HepG2 (cell line): ENCODE data around the gene SLC2A13. TPM values are rescaled to one million over a fixed set of nuclear protein-coding genes. Genes with fewer than 3 reads are reported as not detected.

Experiments used
- ATAC-seq: fragments of 200-7000 bp; cut with Tn5 transposase; 3 replicates; pipeline ENCODE4 v1.9.1; 2020; ENCODE audit warnings: mild to moderate bottlenecking, moderate library complexity
- BruUV-seq: library from RNA; stranded (reverse); fragments of 400-500 nt; replicated peaks from 2 replicates; lab custom pipeline; 2021; lab: Mats Ljungman, UMichigan
- CTCF ChIA-PET: fragments of 300-600 bp; formaldehyde crosslinking; extraction: SDS; loops from one replicate; lab custom pipeline; 2021; ENCODE audit warnings: low total read pairs, inconsistent platforms, low intra/inter-chr PET ratio; lab: Yijun Ruan, JAX
- POLR2A ChIA-PET: fragments of 350-600 bp; sonication (Branson Sonifier 250); formaldehyde crosslinking; loops from one replicate; lab custom pipeline; 2020; ENCODE audit warnings: antibody characterized with exemption, inconsistent platforms; lab: Yijun Ruan, JAX
- DNase-seq: peaks from one replicate; pipeline ENCODE4 v3.0.0-alpha.2; 2015; ENCODE audit warnings: low spot score
- FAIRE-seq: peaks from 3 replicates; lab custom pipeline; 2011; peaks lifted over from hg19 to GRCh38; lab: Jason Lieb, UNC
- H2AFZ ChIP-seq: one replicate; pipeline ENCODE4 v1.6.1; 2011; ENCODE audit warnings: low read length, inconsistent platforms
- H3K27ac ChIP-seq: fragments of 300-600 bp; 3 replicates; pipeline ENCODE4 v1.8.0; 2011; ENCODE audit warnings: mixed run types, mild to moderate bottlenecking, mixed read lengths, low read length, inconsistent platforms; ENCODE audit not compliant: insufficient read depth; ENCODE audit errors: extremely low read length
- H3K27me3 ChIP-seq, 2 experiments: fragments of 200-600 bp in 1 of 2; 2 replicates in 1 of 2; 3 replicates in 1 of 2; pipeline versions ENCODE4 v1.6.0 to v1.8.0; 2011; ENCODE audit warnings: low read length in 2 of 2, mild to moderate bottlenecking in 2 of 2, moderate library complexity in 2 of 2, inconsistent platforms in 1 of 2; ENCODE audit not compliant: insufficient read depth in 2 of 2, control insufficient read depth in 1 of 2
- H3K36me3 ChIP-seq, 2 experiments: fragments of 200-600 bp in 1 of 2; replicated peaks in 1 of 2; 2 replicates in 1 of 2; 3 replicates in 1 of 2; pipeline versions ENCODE4 v1.5.1 to v1.8.0; 2011; ENCODE audit warnings: low read length in 2 of 2, inconsistent platforms in 1 of 2; ENCODE audit not compliant: insufficient read depth in 2 of 2, control insufficient read depth in 1 of 2
- H3K4me1 ChIP-seq: 2 replicates; pipeline ENCODE4 v1.5.1; 2012; ENCODE audit warnings: low read length, inconsistent platforms; ENCODE audit not compliant: insufficient read depth
- H3K4me2 ChIP-seq: 2 replicates; pipeline ENCODE4 v1.6.0; 2011; ENCODE audit warnings: low read depth, low read length, inconsistent platforms
- H3K4me3 ChIP-seq, 3 experiments: fragments of 200-600 bp in 1 of 3; sonication (generic), shearing (Covaris generic) in 1 of 3; replicated peaks in 1 of 3; 2 replicates each; pipeline ENCODE4 v1.5.1; 2011 to 2016; ENCODE audit warnings: low read length in 3 of 3, inconsistent platforms in 2 of 3, low read depth in 2 of 3, mild to moderate bottlenecking in 2 of 3, control low read depth in 1 of 3, mixed read lengths in 1 of 3; ENCODE audit not compliant: insufficient read depth in 1 of 3
- H3K79me2 ChIP-seq: one replicate; pipeline ENCODE4 v1.6.1; 2011; ENCODE audit warnings: low read length, inconsistent platforms; ENCODE audit not compliant: insufficient read depth
- H3K9ac ChIP-seq: 2 replicates; pipeline ENCODE4 v1.6.0; 2011; ENCODE audit warnings: mild to moderate bottlenecking, low read depth, low read length, inconsistent platforms; ENCODE audit not compliant: insufficient read depth
- H3K9me3 ChIP-seq: 2 replicates; pipeline ENCODE4 v1.5.1; 2012; ENCODE audit warnings: mild to moderate bottlenecking, low read length
- H4K20me1 ChIP-seq: 2 replicates; pipeline ENCODE4 v1.6.0; 2011; ENCODE audit warnings: inconsistent platforms, mild to moderate bottlenecking, low read length, moderate library complexity; ENCODE audit not compliant: insufficient read depth
- CBX5 ChIP-seq: sonication (generic); formaldehyde crosslinking; IDR thresholded peaks from 2 replicates; pipeline ENCODE4 v1.4.0; 2020; ENCODE audit warnings: missing genetic modification reagents, borderline replicate concordance
- MAZ ChIP-seq, 2 experiments: sonication (generic) in 1 of 2; formaldehyde crosslinking in 1 of 2; IDR thresholded peaks; 2 replicates each; pipeline versions ENCODE4 v1.5.0 to v1.6.1; 2012 to 2020; ENCODE audit warnings: low read depth in 2 of 2, mild to moderate bottlenecking in 2 of 2, borderline replicate concordance in 1 of 2, improper control_type of control experiment in 1 of 2, low read length in 1 of 2, missing genetic modification reagents in 1 of 2, moderate library complexity in 1 of 2
- SP4 ChIP-seq: sonication (generic); formaldehyde crosslinking; IDR thresholded peaks from 2 replicates; pipeline ENCODE4 v1.8.1; 2023; ENCODE audit warnings: mild to moderate bottlenecking, missing genetic modification reagents
- ZKSCAN1 ChIP-seq: fragments of 150-350 bp; IDR thresholded peaks from 2 replicates; pipeline ENCODE4 v1.6.1; 2014; ENCODE audit warnings: low read length
- ZNF207 ChIP-seq: fragments of 450-650 bp; IDR thresholded peaks from 2 replicates; pipeline ENCODE4 v1.6.1; 2016; ENCODE audit warnings: antibody characterized with exemption, borderline replicate concordance
- ZNF629 ChIP-seq: sonication (generic); formaldehyde crosslinking; conservative IDR thresholded peaks from 2 replicates; pipeline ENCODE4 v1.5.0; 2020; ENCODE audit warnings: missing genetic modification reagents
- WGBS: methylation state at CpG from one replicate; pipeline ENCODE4 v1.1.6; 2017; ENCODE audit warnings: low lambda C conversion rate; 5-methylcytosine and 5-hydroxymethylcytosine counted together
- in situ Hi-C: cut with HindIII; loops from 2 replicates; pipeline ENCODE4 v1.10.0; 2017; ENCODE audit warnings: low pct_unique_long_range_greater_than_20kb; ENCODE audit not compliant: extremely low pct_ligation_motif_present
- intact Hi-C: fragments of 100-400 bp; cut with micrococcal nuclease; formaldehyde crosslinking; loops from one replicate; pipeline ENCODE4 v1.10.0; 2022; ENCODE audit not compliant: unreplicated experiment
- polyA plus RNA-seq, 8 experiments: library from polyadenylated mRNA; depleted of rRNA in 3 of 8; stranded (reverse) in 7 of 8; unstranded in 1 of 8; fragments of >200 nt; fragmentation: Illumina TruSeq in 4 of 8; extraction: Trizol in 4 of 8; gene quantifications; 2 replicates each; pipeline versions ENCODE4 v1.2.1 to v1.2.3, GENCODE V29; 2011 to 2016; ENCODE audit warnings: low read depth in 4 of 8, missing spikeins in 1 of 8, mixed read lengths in 1 of 8; ENCODE audit not compliant: insufficient read depth in 1 of 8
- total RNA-seq, 5 experiments: library from RNA; depleted of rRNA; stranded (reverse); fragments of >200 nt; fragmentation: Illumina TruSeq; extraction: Trizol; gene quantifications; 2 replicates each; pipeline ENCODE4 v1.2.3, GENCODE V29; 2016; ENCODE audit warnings: low read depth in 1 of 5
- TF ChIP-seq, protein P1 (sequence below): sonication (generic); formaldehyde crosslinking; conservative IDR thresholded peaks from 2 replicates; pipeline ENCODE4 v1.8.0; 2022; ENCODE audit warnings: missing genetic modification reagents
- TF ChIP-seq, protein P2 (sequence below): sonication (generic); formaldehyde crosslinking; IDR thresholded peaks from 2 replicates; pipeline ENCODE4 v1.8.0; 2022; ENCODE audit warnings: missing genetic modification reagents, low read depth, mild to moderate bottlenecking, borderline replicate concordance
- TF ChIP-seq, protein P3 (sequence below): sonication (generic); formaldehyde crosslinking; IDR thresholded peaks from 2 replicates; pipeline ENCODE4 v1.9.0; 2021; ENCODE audit warnings: missing genetic modification reagents, mild to moderate bottlenecking, borderline replicate concordance

Gene SLC2A13
- total and polyA plus RNA-seq, 2 of the 13 experiments (the other 11 are each of a cell fraction or from before 2014, with no cell fraction given), result 5.5 to 6.0 TPM

DNA sequence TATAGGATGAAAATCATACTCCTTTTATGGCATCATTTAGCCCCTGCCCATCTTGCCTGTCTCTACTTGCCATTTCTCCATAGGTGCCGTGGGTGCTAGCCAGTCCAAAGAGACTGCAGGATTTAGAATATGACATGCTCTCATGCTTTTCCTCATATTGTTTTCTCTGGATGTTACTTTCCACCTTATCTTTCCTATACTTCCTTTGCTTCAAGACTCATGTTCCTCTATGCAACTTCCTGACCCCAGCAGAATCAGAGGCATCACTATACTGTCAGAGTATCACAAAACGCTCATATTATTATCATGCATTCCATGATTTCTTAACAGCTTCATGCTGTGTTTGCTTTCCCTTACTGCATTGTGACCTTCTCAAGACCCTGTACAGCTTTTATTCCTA, 265.5 kb downstream of the SLC2A13 start:
- Histone ChIP-seq H3K9me3 (no peaks in the 10 kb centered on the region), H4K20me1 (no peaks in the 10 kb centered on the region), H3K4me3 (no peak overlapping the region), H3K9ac (no peak overlapping the region)
- FAIRE-seq (no peak), DNase-seq (no peak)
- TF ChIP-seq SP4 (CRISPR knock-in tag) (no peak), MAZ (IDR thresholded peaks at IDR 0.05; ENCODE audit: borderline replicate concordance, low read depth, low read length) (no peak), MAZ (CRISPR knock-in tag; IDR thresholded peaks at IDR 0.05; ENCODE audit: low read depth) (no peak), ZNF207 (no peak), ZKSCAN1 (no peak), ZNF629 (CRISPR knock-in tag) (no peak), CBX5 (CRISPR knock-in tag) (no peak)
- TF ChIP-seq, protein P1, sequence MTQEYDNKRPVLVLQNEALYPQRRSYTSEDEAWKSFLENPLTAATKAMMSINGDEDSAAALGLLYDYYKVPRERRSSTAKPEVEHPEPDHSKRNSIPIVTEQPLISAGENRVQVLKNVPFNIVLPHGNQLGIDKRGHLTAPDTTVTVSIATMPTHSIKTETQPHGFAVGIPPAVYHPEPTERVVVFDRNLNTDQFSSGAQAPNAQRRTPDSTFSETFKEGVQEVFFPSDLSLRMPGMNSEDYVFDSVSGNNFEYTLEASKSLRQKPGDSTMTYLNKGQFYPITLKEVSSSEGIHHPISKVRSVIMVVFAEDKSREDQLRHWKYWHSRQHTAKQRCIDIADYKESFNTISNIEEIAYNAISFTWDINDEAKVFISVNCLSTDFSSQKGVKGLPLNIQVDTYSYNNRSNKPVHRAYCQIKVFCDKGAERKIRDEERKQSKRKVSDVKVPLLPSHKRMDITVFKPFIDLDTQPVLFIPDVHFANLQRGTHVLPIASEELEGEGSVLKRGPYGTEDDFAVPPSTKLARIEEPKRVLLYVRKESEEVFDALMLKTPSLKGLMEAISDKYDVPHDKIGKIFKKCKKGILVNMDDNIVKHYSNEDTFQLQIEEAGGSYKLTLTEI (CRISPR knock-in tag), result no peak
- TF ChIP-seq, protein P2, sequence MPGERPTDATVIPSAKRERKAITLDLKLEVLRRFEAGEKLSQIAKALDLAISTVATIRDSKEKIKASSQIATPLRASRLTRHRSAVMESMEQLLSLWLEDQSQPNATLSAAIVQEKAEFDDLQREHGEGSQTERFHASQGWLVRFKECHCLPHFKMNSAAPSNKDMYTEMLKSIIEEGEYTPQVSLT (CRISPR knock-in tag), result no peak
- TF ChIP-seq, protein P3, sequence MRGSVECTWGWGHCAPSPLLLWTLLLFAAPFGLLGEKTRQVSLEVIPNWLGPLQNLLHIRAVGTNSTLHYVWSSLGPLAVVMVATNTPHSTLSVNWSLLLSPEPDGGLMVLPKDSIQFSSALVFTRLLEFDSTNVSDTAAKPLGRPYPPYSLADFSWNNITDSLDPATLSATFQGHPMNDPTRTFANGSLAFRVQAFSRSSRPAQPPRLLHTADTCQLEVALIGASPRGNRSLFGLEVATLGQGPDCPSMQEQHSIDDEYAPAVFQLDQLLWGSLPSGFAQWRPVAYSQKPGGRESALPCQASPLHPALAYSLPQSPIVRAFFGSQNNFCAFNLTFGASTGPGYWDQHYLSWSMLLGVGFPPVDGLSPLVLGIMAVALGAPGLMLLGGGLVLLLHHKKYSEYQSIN (CRISPR knock-in tag), result no peak
- TF ChIP-seq, all 625 proteins: peak for 0
- Histone ChIP-seq H3K4me1 (no peaks in the 10 kb centered on the region), H2AFZ (no peak overlapping the region), H3K27ac (no peak overlapping the region), H3K79me2 (no peaks in the 10 kb centered on the region), H3K27me3 (no peaks in the 10 kb centered on the region), H3K36me3 (no peaks in the 10 kb centered on the region), H3K4me2 (no peak overlapping the region)
- no peak for ATAC-seq
- 95% methylated on average over 2 of the region's 2 CpGs for WGBS
- in situ Hi-C loops (no loop called here), intact Hi-C loops (no loop called here)
- ChIA-PET CTCF (no interaction called here), POLR2A (no interaction called here)
- BruUV-seq, result no TSS peak
